Keratinocyte (primary cell): ENCODE measurements around the gene GATA3. TPM values are rescaled to one million over a fixed set of nuclear protein-coding genes. Genes with fewer than 3 reads are reported as not detected.

Experiments
- DNase-seq: peaks from one replicate; pipeline ENCODE4 v3.0.0-alpha.2; 2011; ENCODE audit warnings: low read depth, missing footprints, low spot score
- FAIRE-seq: peaks from 2 replicates; lab custom pipeline; 2011; peaks lifted over from hg19 to GRCh38; lab: Jason Lieb, UNC
- H2AFZ ChIP-seq: 2 replicates; pipeline ENCODE4 v1.6.0; 2012; ENCODE audit warnings: low read length, control low read depth, inconsistent platforms; ENCODE audit not compliant: control insufficient read depth
- H3K27ac ChIP-seq: 2 replicates; pipeline ENCODE4 v1.5.1; 2011; ENCODE audit warnings: low read length; ENCODE audit not compliant: control insufficient read depth, insufficient read depth
- H3K27me3 ChIP-seq: 3 replicates; pipeline ENCODE4 v1.6.0; 2011; ENCODE audit warnings: low read length; ENCODE audit not compliant: control insufficient read depth, insufficient read depth; ENCODE audit errors: extremely low read depth
- H3K36me3 ChIP-seq, 2 experiments: 2 replicates in 1 of 2; 3 replicates in 1 of 2; pipeline ENCODE4 v1.5.1; 2011; ENCODE audit warnings: low read length in 2 of 2, mild to moderate bottlenecking in 1 of 2; ENCODE audit not compliant: control insufficient read depth in 2 of 2, insufficient read depth in 2 of 2; ENCODE audit errors: extremely low read depth in 1 of 2
- H3K4me1 ChIP-seq: 3 replicates; pipeline ENCODE4 v1.5.1; 2011; ENCODE audit warnings: low read length; ENCODE audit not compliant: control insufficient read depth, insufficient read depth; ENCODE audit errors: extremely low read depth
- H3K4me2 ChIP-seq: 3 replicates; pipeline ENCODE4 v1.6.0; 2011; ENCODE audit warnings: low read depth, low read length; ENCODE audit not compliant: control insufficient read depth, insufficient read depth; ENCODE audit errors: extremely low read depth
- H3K4me3 ChIP-seq, 3 experiments: fragments of 200-600 bp in 1 of 3; sonication (generic) in 1 of 3; 2 replicates in 2 of 3; 3 replicates in 1 of 3; pipeline ENCODE4 v1.5.1; 2011 to 2016; ENCODE audit warnings: low read length in 3 of 3, mild to moderate bottlenecking in 3 of 3, control low read depth in 2 of 3, inconsistent platforms in 1 of 3, low read depth in 1 of 3, mixed read lengths in 1 of 3, mixed run types in 1 of 3, moderate library complexity in 1 of 3; ENCODE audit not compliant: control insufficient read depth in 2 of 3, insufficient read depth in 2 of 3; ENCODE audit errors: extremely low read depth in 1 of 3
- H3K79me2 ChIP-seq: 2 replicates; pipeline ENCODE4 v1.6.0; 2012; ENCODE audit warnings: low read length; ENCODE audit not compliant: control insufficient read depth, insufficient read depth
- H3K9ac ChIP-seq: 3 replicates; pipeline ENCODE4 v1.6.0; 2011; ENCODE audit warnings: low read length; ENCODE audit not compliant: control insufficient read depth, insufficient read depth; ENCODE audit errors: extremely low read depth
- H3K9me1 ChIP-seq: 3 replicates; pipeline ENCODE4 v1.6.0; 2011; ENCODE audit warnings: low read length; ENCODE audit not compliant: control insufficient read depth, insufficient read depth; ENCODE audit errors: extremely low read depth
- H3K9me3 ChIP-seq: 2 replicates; pipeline ENCODE4 v1.5.1; 2012; ENCODE audit warnings: low read depth, low read length; ENCODE audit not compliant: control insufficient read depth
- H4K20me1 ChIP-seq: 3 replicates; pipeline ENCODE4 v1.6.0; 2011; ENCODE audit warnings: low read length; ENCODE audit not compliant: control insufficient read depth, insufficient read depth; ENCODE audit errors: extremely low read depth
- EZH2 ChIP-seq: IDR thresholded peaks from one replicate; pipeline ENCODE4 v1.6.1; 2012; ENCODE audit warnings: inconsistent platforms, mild to moderate bottlenecking, low read length, moderate library complexity
- dilution Hi-C: fragments of 300-500 bp; cut with MboI; formaldehyde crosslinking; loops from one replicate; pipeline ENCODE4 v1.7.0; 2020; ENCODE audit warnings: low sequenced_read_pairs; ENCODE audit not compliant: extremely low pct_ligation_motif_present
- polyA plus RNA-seq, 5 experiments: library from polyadenylated mRNA; depleted of rRNA in 3 of 5; stranded (reverse) in 3 of 5; stranded (forward) in 1 of 5; unstranded in 1 of 5; fragments of >200 nt; gene quantifications; 1 replicate in 1 of 5; 2 replicates in 3 of 5; 3 replicates in 1 of 5; pipeline versions ENCODE4 v1.2.1 to v1.2.3, GENCODE V29; 2011 to 2012; ENCODE audit warnings: missing spikeins in 2 of 5, low read depth in 1 of 5, low replicate concordance in 1 of 5
- TF ChIP-seq, protein P1 (sequence below), 3 experiments: IDR thresholded peaks in 1 of 3; conservative IDR thresholded peaks in 1 of 3; optimal IDR thresholded peaks in 1 of 3; 2 replicates in 2 of 3; 3 replicates in 1 of 3; pipeline versions ENCODE3 to v1.5.1; 2011; ENCODE audit warnings: low read length in 3 of 3, mild to moderate bottlenecking in 3 of 3, moderate library complexity in 2 of 3, control low read depth in 1 of 3, inconsistent platforms in 1 of 3; ENCODE audit not compliant: insufficient read depth in 2 of 3; ENCODE audit errors: extremely low read depth in 1 of 3

The GATA3 gene
- polyA plus RNA-seq, 1 donor (not counting 4 experiments of a cell fraction or from before 2014, with no cell fraction given), result 4.0 TPM

DNA sequence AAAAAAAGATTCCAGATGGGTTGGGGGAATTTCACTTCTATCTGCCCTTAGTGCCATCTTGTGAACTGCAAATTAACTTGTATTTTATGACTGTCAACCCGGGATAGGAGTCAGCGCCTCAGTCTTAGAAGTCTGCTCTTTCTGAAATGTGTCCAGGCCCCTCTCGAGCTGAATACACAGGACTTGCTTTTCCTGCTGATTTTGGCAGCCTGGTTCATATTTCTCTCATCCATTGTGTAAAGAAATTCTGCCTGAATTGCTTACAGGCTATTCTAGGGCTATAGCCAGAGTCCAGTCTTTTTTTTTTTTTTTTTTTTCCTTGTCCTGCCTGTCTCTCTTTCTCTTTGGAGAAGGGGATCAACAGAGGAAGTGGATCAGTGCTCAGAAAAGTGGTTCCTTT, 24.6 kb downstream of the GATA3 start:
- Histone ChIP-seq H3K27me3 (no peaks in the 10 kb centered on the region), H3K4me3 (no peak overlapping the region), H3K9me3 (no peaks in the 10 kb centered on the region), H3K9ac (no peak overlapping the region), H3K27ac (no peak overlapping the region), H3K4me1 (no peaks in the 10 kb centered on the region), H2AFZ (no peak overlapping the region), H3K36me3 (peaks cover 0 to 4% of the 10 kb centered on the region in 2 experiments), H3K9me1 (no peaks in the 10 kb centered on the region), H3K4me2 (no peak overlapping the region), H3K79me2 (no peaks in the 10 kb centered on the region), H4K20me1 (no peaks in the 10 kb centered on the region)
- DNase-seq, result no peak
- TF ChIP-seq, protein P1, sequence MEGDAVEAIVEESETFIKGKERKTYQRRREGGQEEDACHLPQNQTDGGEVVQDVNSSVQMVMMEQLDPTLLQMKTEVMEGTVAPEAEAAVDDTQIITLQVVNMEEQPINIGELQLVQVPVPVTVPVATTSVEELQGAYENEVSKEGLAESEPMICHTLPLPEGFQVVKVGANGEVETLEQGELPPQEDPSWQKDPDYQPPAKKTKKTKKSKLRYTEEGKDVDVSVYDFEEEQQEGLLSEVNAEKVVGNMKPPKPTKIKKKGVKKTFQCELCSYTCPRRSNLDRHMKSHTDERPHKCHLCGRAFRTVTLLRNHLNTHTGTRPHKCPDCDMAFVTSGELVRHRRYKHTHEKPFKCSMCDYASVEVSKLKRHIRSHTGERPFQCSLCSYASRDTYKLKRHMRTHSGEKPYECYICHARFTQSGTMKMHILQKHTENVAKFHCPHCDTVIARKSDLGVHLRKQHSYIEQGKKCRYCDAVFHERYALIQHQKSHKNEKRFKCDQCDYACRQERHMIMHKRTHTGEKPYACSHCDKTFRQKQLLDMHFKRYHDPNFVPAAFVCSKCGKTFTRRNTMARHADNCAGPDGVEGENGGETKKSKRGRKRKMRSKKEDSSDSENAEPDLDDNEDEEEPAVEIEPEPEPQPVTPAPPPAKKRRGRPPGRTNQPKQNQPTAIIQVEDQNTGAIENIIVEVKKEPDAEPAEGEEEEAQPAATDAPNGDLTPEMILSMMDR (optimal IDR thresholded peaks at IDR 0.05 in 1 of 3, IDR thresholded peaks at IDR 0.05 in 1 of 3, conservative IDR thresholded peaks at IDR 0.05 in 1 of 3; ENCODE audit: extremely low read depth in 1 of 3, insufficient read depth in 2 of 3, low read length in 3 of 3), result no peak
- TF ChIP-seq EZH2, result no peak
- FAIRE-seq, result no peak
- dilution Hi-C loops, result no loop called here

DNA sequence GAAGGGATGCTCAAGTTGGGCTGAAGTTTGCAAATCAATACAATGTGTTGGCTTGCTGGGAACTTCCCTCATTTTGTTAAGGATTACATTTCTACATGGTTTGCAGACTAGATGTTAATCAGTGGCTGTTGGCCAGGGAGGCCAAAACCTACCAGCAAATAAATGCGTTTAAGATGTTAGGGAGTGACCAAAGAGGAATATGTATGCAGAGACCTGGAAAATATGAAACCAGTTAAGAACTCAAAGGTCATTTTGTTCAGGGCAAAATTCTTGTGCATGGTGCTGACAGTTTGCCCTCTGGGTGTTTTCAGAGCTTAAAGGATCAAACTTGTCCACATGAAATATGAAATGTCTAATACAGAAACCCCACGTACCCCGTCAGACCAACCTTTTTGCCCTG, 30.3 kb downstream of the GATA3 start:
- H4K20me1 ChIP-seq, result no peaks in the 10 kb centered on the region
- no peak overlapping the region for H3K4me3 ChIP-seq
- H3K4me1 ChIP-seq, result no peaks in the 10 kb centered on the region
- H3K9me1 ChIP-seq, result no peaks in the 10 kb centered on the region
- no peak for FAIRE-seq
- H3K9ac ChIP-seq, result no peak overlapping the region
- no peak overlapping the region for H3K27ac ChIP-seq
- H3K4me2 ChIP-seq, result no peak overlapping the region
- no peaks in the 10 kb centered on the region for H3K9me3 ChIP-seq
- H3K36me3 ChIP-seq, result peaks cover 0 to 4% of the 10 kb centered on the region in 2 experiments
- DNase-seq, result no peak
- H3K27me3 ChIP-seq, result no peaks in the 10 kb centered on the region
- TF ChIP-seq, protein P1 (optimal IDR thresholded peaks at IDR 0.05 in 1 of 3, IDR thresholded peaks at IDR 0.05 in 1 of 3, conservative IDR thresholded peaks at IDR 0.05 in 1 of 3; ENCODE audit: extremely low read depth in 1 of 3, insufficient read depth in 2 of 3, low read length in 3 of 3), result no peak
- TF ChIP-seq EZH2, result no peak
- dilution Hi-C loops, result no loop called here
- H3K79me2 ChIP-seq, result no peaks in the 10 kb centered on the region
- H2AFZ ChIP-seq, result no peak overlapping the region
